HCT116 (cell line): ENCODE measurements around the gene ASPHD1. TPM values are rescaled to one million over a fixed set of nuclear protein-coding genes. Genes with fewer than 3 reads are reported as not detected.

Experiments
- ATAC-seq: fragments of 200-7000 bp; cut with Tn5 transposase; 2 replicates; pipeline ENCODE4 v1.9.1; 2020; ENCODE audit warnings: mild to moderate bottlenecking, moderate library complexity
- BruUV-seq: library from RNA; stranded (reverse); fragments of 400-500 nt; replicated peaks from 2 replicates; lab custom pipeline; 2021; lab: Mats Ljungman, UMichigan
- CTCF ChIA-PET: fragments of 300-600 bp; sonication (Branson Sonifier 250); formaldehyde crosslinking; loops from one replicate; lab custom pipeline; 2021; ENCODE audit warnings: antibody characterized with exemption; lab: Charles Lee
- POLR2A ChIA-PET: fragments of 300-600, 350-600 bp; sonication (Branson Sonifier 250); formaldehyde crosslinking; loops from one replicate; lab custom pipeline; 2021; ENCODE audit warnings: antibody characterized with exemption; lab: Charles Lee
- RAD21 ChIA-PET, 2 experiments: fragments of 300-600 bp; sonication (Branson Sonifier 250); formaldehyde crosslinking; loops; one replicate each; lab custom pipeline; 2023; ENCODE audit warnings: low total read pairs in 2 of 2; ENCODE audit not compliant: uncharacterized antibody in 2 of 2, unreplicated experiment in 2 of 2, low non-redundant PET in 1 of 2; lab: Charles Lee
- DNase-seq: peaks from one replicate; pipeline ENCODE4 v3.0.0-alpha.2; 2010; ENCODE audit warnings: low read depth, low spot score
- H2AFZ ChIP-seq: fragments of 200-600 bp; shearing (Covaris generic), sonication (generic); 2 replicates; pipeline ENCODE4 v1.6.1; 2017; ENCODE audit warnings: low read depth, mixed run types, mixed read lengths, antibody characterized with exemption, low read length; ENCODE audit not compliant: poor library complexity, severe bottlenecking
- H3K27ac ChIP-seq: 2 replicates; pipeline ENCODE4 v1.5.1; 2012; ENCODE audit warnings: low read depth, low read length
- H3K27me3 ChIP-seq: fragments of 200-600 bp; sonication (generic); 2 replicates; pipeline ENCODE4 v1.6.1; 2016; ENCODE audit warnings: mixed run types, low read length, mixed read lengths; ENCODE audit not compliant: insufficient read depth
- H3K36me3 ChIP-seq, 2 experiments: fragments of 200-500 bp in 1 of 2; fragments of 200-600 bp in 1 of 2; sonication (Bioruptor generic) in 1 of 2; sonication (generic) in 1 of 2; 2 replicates each; pipeline versions ENCODE4 v1.5.1 to v1.6.1; 2014 to 2016; ENCODE audit warnings: low read length in 2 of 2, inconsistent platforms in 1 of 2, mixed read lengths in 1 of 2, mixed run types in 1 of 2; ENCODE audit not compliant: insufficient read depth in 2 of 2, control insufficient read depth in 1 of 2
- H3K4me1 ChIP-seq, 2 experiments: fragments of 200-600 bp in 1 of 2; sonication (generic) in 1 of 2; 2 replicates each; pipeline versions ENCODE4 v1.5.1 to v1.6.1; 2012 to 2017; ENCODE audit warnings: low read length in 2 of 2, inconsistent platforms in 1 of 2, mild to moderate bottlenecking in 1 of 2, mixed read lengths in 1 of 2, mixed run types in 1 of 2, moderate library complexity in 1 of 2; ENCODE audit not compliant: insufficient read depth in 2 of 2, control insufficient read depth in 1 of 2
- H3K4me2 ChIP-seq: fragments of 200-600 bp; sonication (generic); 2 replicates; pipeline ENCODE4 v1.6.1; 2017; ENCODE audit warnings: mixed run types, low read length, mixed read lengths
- H3K4me3 ChIP-seq, 2 experiments: fragments of 200-600 bp in 1 of 2; sonication (generic) in 1 of 2; replicated peaks in 1 of 2; 2 replicates each; pipeline ENCODE4 v1.5.1; 2011 to 2016; ENCODE audit warnings: low read length in 2 of 2, control low read depth in 1 of 2, low read depth in 1 of 2, mild to moderate bottlenecking in 1 of 2, mixed read lengths in 1 of 2, mixed run types in 1 of 2
- H3K79me2 ChIP-seq: fragments of 200-600 bp; sonication (generic); 2 replicates; pipeline ENCODE4 v1.6.1; 2017; ENCODE audit warnings: mild to moderate bottlenecking, mixed run types, low read length, moderate library complexity, mixed read lengths; ENCODE audit not compliant: insufficient read depth
- H3K9ac ChIP-seq: fragments of 200-600 bp; sonication (generic); 2 replicates; pipeline ENCODE4 v1.6.1; 2016; ENCODE audit warnings: low read length, mixed read lengths
- H3K9me2 ChIP-seq: fragments of 200-600 bp; sonication (generic), shearing (Covaris generic); 2 replicates; pipeline ENCODE4 v1.6.1; 2017; ENCODE audit warnings: mixed run types, mild to moderate bottlenecking, moderate library complexity; ENCODE audit not compliant: insufficient read depth
- H3K9me3 ChIP-seq, 2 experiments: fragments of 200-500 bp in 1 of 2; fragments of 200-600 bp in 1 of 2; sonication (Bioruptor generic) in 1 of 2; sonication (generic) in 1 of 2; 2 replicates each; pipeline ENCODE4 v1.6.1; 2014 to 2017; ENCODE audit warnings: low read length in 2 of 2, mixed read lengths in 2 of 2, inconsistent platforms in 1 of 2, low read depth in 1 of 2, mild to moderate bottlenecking in 1 of 2, mixed run types in 1 of 2, moderate library complexity in 1 of 2; ENCODE audit not compliant: control insufficient read depth in 1 of 2, insufficient read depth in 1 of 2
- H4K20me1 ChIP-seq: fragments of 200-600 bp; sonication (generic), shearing (Covaris generic); 2 replicates; pipeline ENCODE4 v1.6.1; 2017; ENCODE audit warnings: mixed run types, mild to moderate bottlenecking, moderate library complexity; ENCODE audit not compliant: insufficient read depth
- CBX3 ChIP-seq: IDR thresholded peaks from 2 replicates; pipeline ENCODE4 v1.6.1; 2012; ENCODE audit warnings: low read depth
- ELF1 ChIP-seq: IDR thresholded peaks from 2 replicates; pipeline ENCODE4 v1.6.1; 2012; ENCODE audit warnings: low read depth, borderline replicate concordance
- POLR2A ChIP-seq: IDR thresholded peaks from 2 replicates; pipeline ENCODE4 v1.7.0; 2011; ENCODE audit warnings: borderline replicate concordance; ENCODE audit not compliant: insufficient read depth, insufficient read length; ENCODE audit errors: extremely low read depth
- SIN3A ChIP-seq: IDR thresholded peaks from 2 replicates; pipeline ENCODE4 v1.6.1; 2012; ENCODE audit warnings: low read depth
- TCF7L2 ChIP-seq: IDR thresholded peaks from 2 replicates; pipeline ENCODE4 v1.7.0; 2011; ENCODE audit warnings: borderline replicate concordance, inconsistent platforms; ENCODE audit not compliant: insufficient read depth, insufficient read length; ENCODE audit errors: extremely low read depth
- YY1 ChIP-seq: IDR thresholded peaks from 2 replicates; pipeline ENCODE4 v1.6.1; 2011; ENCODE audit warnings: low read length, low read depth, moderate library complexity, mild to moderate bottlenecking; ENCODE audit not compliant: insufficient replicate concordance; ENCODE audit errors: extremely low read depth
- ZFX ChIP-seq: fragments of 450-650 bp; IDR thresholded peaks from 2 replicates; pipeline ENCODE4 v1.6.1; 2017
- ZNF274 ChIP-seq: fragments of 200-500 bp; sonication (Bioruptor generic); IDR thresholded peaks from 2 replicates; pipeline ENCODE4 v1.6.1; 2014; ENCODE audit warnings: mild to moderate bottlenecking, low read depth, low read length, inconsistent platforms
- intact Hi-C: fragments of 100-400 bp; cut with micrococcal nuclease; formaldehyde crosslinking; loops from 2 replicates; pipeline ENCODE4 v1.10.0; 2022
- total RNA-seq: library from RNA; stranded (reverse); gene quantifications from one replicate; pipeline ENCODE4 v1.2.1, GENCODE V29; 2021; ENCODE audit not compliant: unreplicated experiment
- TF ChIP-seq, protein P1 (sequence below): IDR thresholded peaks from 2 replicates; pipeline ENCODE4 v1.6.1; 2011; ENCODE audit warnings: mild to moderate bottlenecking, low read length, moderate library complexity; ENCODE audit not compliant: insufficient replicate concordance; ENCODE audit errors: extremely low read depth
- TF ChIP-seq, protein P2 (sequence below): IDR thresholded peaks from 2 replicates; pipeline ENCODE4 v1.6.1; 2012
- TF ChIP-seq, protein P3 (sequence below): IDR thresholded peaks from 2 replicates; pipeline ENCODE4 v1.6.1; 2012; ENCODE audit warnings: low read depth

Gene ASPHD1
- total RNA-seq, 1 experiment from 2014 or later = 18.4 TPM

- no peaks in the 10 kb centered on the region for H3K9me3 ChIP-seq
- peaks cover 57% of the 10 kb centered on the region for H3K79me2 ChIP-seq
- DNase-seq (no peak), ATAC-seq (no peak)
- no TSS peak for BruUV-seq
- ChIA-PET POLR2A (no interaction called here), CTCF (no interaction called here), RAD21 (no interaction called here)
- no peak overlapping the region for H3K9ac ChIP-seq
- H4K20me1 ChIP-seq = no peaks in the 10 kb centered on the region
- no peak overlapping the region for H3K4me2 ChIP-seq
- H2AFZ ChIP-seq = no peak overlapping the region
- no peaks in the 10 kb centered on the region for H3K27me3 ChIP-seq
- intact Hi-C loops = no loop called here
- H3K36me3 ChIP-seq = peaks cover 26 to 36% of the 10 kb centered on the region in 2 experiments; a peak in 3 of 4 replicates
- H3K4me3 ChIP-seq = no peak overlapping the region
- no peak for TF ChIP-seq ZNF274
- no peak for TF ChIP-seq ZFX
- TF ChIP-seq CBX3 = no peak
- TF ChIP-seq YY1 = no peak
- TF ChIP-seq, protein P1, sequence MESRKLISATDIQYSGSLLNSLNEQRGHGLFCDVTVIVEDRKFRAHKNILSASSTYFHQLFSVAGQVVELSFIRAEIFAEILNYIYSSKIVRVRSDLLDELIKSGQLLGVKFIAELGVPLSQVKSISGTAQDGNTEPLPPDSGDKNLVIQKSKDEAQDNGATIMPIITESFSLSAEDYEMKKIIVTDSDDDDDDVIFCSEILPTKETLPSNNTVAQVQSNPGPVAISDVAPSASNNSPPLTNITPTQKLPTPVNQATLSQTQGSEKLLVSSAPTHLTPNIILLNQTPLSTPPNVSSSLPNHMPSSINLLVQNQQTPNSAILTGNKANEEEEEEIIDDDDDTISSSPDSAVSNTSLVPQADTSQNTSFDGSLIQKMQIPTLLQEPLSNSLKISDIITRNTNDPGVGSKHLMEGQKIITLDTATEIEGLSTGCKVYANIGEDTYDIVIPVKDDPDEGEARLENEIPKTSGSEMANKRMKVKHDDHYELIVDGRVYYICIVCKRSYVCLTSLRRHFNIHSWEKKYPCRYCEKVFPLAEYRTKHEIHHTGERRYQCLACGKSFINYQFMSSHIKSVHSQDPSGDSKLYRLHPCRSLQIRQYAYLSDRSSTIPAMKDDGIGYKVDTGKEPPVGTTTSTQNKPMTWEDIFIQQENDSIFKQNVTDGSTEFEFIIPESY = no peak
- TF ChIP-seq ELF1 = no peak
- H3K9me2 ChIP-seq = no peaks in the 10 kb centered on the region
- H3K4me1 ChIP-seq = peaks cover 4 to 11% of the 10 kb centered on the region in 2 experiments; a peak in 2 of 4 replicates
- no peak overlapping the region for H3K27ac ChIP-seq
These were observed 20.7 kb downstream of the ASPHD1 start for GRCh38 chr16:29921034-29921385.

DNA sequence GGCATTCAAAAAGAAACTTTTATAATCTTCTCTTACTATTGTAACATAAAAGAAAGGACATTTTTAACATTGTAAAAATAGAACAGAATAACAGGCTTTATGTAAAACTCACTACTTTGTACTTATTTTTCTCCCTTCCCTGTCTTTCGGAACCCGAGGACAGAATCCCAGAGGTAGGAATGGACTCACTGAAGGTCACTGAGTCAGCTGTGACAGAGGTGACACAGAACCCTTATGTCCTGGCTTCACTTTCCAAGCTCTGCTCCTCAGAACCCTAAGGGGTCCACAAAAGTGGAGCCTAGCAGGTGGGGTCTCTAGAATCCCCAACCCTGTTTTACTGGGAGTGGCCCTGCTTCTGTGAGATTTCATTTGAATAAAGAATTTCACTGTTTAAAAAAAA is 22.0 kb downstream of the ASPHD1 start:
- no TSS peak for BruUV-seq
- Histone ChIP-seq H3K4me2 (no peak overlapping the region), H3K9me2 (no peaks in the 10 kb centered on the region), H3K9me3 (no peaks in the 10 kb centered on the region), H3K79me2 (peaks cover 57% of the 10 kb centered on the region), H2AFZ (no peak overlapping the region), H3K4me1 (peaks cover 12 to 23% of the 10 kb centered on the region in 2 experiments), H3K36me3 (peaks cover 26 to 33% of the 10 kb centered on the region in 2 experiments; a peak in 3 of 4 replicates), H3K9ac (no peak overlapping the region), H4K20me1 (no peaks in the 10 kb centered on the region), H3K4me3 (no peak overlapping the region), H3K27me3 (no peaks in the 10 kb centered on the region), H3K27ac (no peak overlapping the region)
- POLR2A ChIA-PET = no interaction called here
- RAD21 ChIA-PET = no interaction called here
- CTCF ChIA-PET = no interaction called here
- DNase-seq (no peak), ATAC-seq (no peak)
- intact Hi-C loops = no loop called here
- TF ChIP-seq ZFX (no peak), ZNF274 (no peak), SIN3A (no peak), YY1 (no peak), POLR2A (no peak), TCF7L2 (no peak)
- TF ChIP-seq, protein P1 = no peak
- TF ChIP-seq, protein P2, sequence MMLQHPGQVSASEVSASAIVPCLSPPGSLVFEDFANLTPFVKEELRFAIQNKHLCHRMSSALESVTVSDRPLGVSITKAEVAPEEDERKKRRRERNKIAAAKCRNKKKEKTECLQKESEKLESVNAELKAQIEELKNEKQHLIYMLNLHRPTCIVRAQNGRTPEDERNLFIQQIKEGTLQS = no peak
- TF ChIP-seq, protein P3, sequence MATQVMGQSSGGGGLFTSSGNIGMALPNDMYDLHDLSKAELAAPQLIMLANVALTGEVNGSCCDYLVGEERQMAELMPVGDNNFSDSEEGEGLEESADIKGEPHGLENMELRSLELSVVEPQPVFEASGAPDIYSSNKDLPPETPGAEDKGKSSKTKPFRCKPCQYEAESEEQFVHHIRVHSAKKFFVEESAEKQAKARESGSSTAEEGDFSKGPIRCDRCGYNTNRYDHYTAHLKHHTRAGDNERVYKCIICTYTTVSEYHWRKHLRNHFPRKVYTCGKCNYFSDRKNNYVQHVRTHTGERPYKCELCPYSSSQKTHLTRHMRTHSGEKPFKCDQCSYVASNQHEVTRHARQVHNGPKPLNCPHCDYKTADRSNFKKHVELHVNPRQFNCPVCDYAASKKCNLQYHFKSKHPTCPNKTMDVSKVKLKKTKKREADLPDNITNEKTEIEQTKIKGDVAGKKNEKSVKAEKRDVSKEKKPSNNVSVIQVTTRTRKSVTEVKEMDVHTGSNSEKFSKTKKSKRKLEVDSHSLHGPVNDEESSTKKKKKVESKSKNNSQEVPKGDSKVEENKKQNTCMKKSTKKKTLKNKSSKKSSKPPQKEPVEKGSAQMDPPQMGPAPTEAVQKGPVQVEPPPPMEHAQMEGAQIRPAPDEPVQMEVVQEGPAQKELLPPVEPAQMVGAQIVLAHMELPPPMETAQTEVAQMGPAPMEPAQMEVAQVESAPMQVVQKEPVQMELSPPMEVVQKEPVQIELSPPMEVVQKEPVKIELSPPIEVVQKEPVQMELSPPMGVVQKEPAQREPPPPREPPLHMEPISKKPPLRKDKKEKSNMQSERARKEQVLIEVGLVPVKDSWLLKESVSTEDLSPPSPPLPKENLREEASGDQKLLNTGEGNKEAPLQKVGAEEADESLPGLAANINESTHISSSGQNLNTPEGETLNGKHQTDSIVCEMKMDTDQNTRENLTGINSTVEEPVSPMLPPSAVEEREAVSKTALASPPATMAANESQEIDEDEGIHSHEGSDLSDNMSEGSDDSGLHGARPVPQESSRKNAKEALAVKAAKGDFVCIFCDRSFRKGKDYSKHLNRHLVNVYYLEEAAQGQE = no peak
